Suprapubic skin (tissue), 4 donors: Measurements from ENCODE around the gene CCDC68.

ENCODE experiments used
- EP300 ChIP-seq: sonication (generic); formaldehyde crosslinking; IDR thresholded peaks from one replicate; pipeline ENCODE4 v1.6.1; 2017; ENCODE audit warnings: antibody characterized with exemption
- POLR2A ChIP-seq, 2 donors: fragments of 450-650 bp; IDR thresholded peaks; one replicate each; pipeline ENCODE4 v1.6.1; 2017; ENCODE audit warnings: antibody characterized with exemption in 2 of 2, mild to moderate bottlenecking in 2 of 2, moderate library complexity in 2 of 2
- POLR2AphosphoS5 ChIP-seq, 3 donors: sonication (generic); formaldehyde crosslinking; IDR thresholded peaks; one replicate each; pipeline ENCODE4 v1.6.1; 2017; ENCODE audit warnings: antibody characterized with exemption in 3 of 3
- TF ChIP-seq, protein P1 (sequence below), 2 donors: fragments of 200-600 bp in 1 of 2; fragments of 450-650 bp in 1 of 2; sonication (generic) in 1 of 2; IDR thresholded peaks; one replicate each; pipeline ENCODE4 v1.5.1; 2016 to 2019; ENCODE audit warnings: antibody characterized with exemption in 2 of 2, mild to moderate bottlenecking in 1 of 2, moderate library complexity in 1 of 2

DNA sequence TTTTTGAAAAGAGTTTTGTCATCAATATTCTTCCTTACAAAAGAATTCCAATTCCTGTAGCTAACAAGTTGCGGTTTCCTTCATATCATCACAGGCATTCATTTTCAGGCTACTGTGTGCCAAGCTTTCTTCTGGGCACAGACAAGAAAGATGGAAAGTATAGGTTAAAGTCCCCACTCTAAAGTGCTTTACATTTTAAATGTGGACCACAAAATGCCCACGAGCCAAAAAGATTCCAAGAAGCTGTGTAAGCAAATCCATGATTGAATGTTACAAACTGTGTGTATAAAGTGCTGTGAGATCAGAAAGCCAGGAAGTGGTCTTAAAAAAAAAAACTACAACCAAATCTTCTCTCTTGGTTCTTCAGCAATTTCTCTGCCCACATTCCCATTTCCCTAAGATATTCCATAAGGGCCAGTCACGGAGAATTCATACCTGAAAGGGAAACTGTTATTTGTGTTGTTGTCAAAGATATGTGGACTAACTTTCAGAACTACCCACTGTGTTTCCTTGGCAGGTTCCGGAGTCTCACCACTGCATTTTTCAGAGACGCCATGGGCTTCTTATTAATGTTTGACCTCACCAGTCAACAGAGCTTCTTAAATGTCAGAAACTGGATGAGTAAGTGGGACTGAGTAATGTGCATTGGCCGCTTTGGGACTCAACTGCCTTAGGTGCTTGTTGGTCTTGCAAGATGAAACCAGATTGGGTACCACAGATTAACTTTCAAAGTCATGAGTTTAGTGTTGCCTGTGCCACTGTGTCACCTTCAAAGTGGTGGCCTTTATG is 75.3 kb downstream of the CCDC68 start:
- TF ChIP-seq POLR2A (IDR thresholded peaks at IDR 0.05): no peak
- TF ChIP-seq EP300: no peak
- TF ChIP-seq, protein P1, sequence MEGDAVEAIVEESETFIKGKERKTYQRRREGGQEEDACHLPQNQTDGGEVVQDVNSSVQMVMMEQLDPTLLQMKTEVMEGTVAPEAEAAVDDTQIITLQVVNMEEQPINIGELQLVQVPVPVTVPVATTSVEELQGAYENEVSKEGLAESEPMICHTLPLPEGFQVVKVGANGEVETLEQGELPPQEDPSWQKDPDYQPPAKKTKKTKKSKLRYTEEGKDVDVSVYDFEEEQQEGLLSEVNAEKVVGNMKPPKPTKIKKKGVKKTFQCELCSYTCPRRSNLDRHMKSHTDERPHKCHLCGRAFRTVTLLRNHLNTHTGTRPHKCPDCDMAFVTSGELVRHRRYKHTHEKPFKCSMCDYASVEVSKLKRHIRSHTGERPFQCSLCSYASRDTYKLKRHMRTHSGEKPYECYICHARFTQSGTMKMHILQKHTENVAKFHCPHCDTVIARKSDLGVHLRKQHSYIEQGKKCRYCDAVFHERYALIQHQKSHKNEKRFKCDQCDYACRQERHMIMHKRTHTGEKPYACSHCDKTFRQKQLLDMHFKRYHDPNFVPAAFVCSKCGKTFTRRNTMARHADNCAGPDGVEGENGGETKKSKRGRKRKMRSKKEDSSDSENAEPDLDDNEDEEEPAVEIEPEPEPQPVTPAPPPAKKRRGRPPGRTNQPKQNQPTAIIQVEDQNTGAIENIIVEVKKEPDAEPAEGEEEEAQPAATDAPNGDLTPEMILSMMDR (IDR thresholded peaks at IDR 0.05): no peak
- TF ChIP-seq POLR2AphosphoS5 (IDR thresholded peaks at IDR 0.05): no peak
